Activated T-helper 17 cell treated with anti-CD3 and anti-CD28 coated beads, Interleukin-2, amount 50 U/mL, for 72 hours (primary cell): ENCODE measurements around the gene GNAO1. TPM values are rescaled to one million over a fixed set of nuclear protein-coding genes. Genes with fewer than 3 reads are reported as not detected.

Experiments
- ATAC-seq: fragments of 150-1000 bp; cut with Tn5 transposase; replicated peaks from 2 replicates; pipeline ENCODE4 v1.10.0; 2021; ENCODE audit warnings: mild to moderate bottlenecking, moderate library complexity
- H3K27ac Mint-ChIP-seq: one replicate; pipeline ENCODE4 v1.8.0; 2022; ENCODE audit warnings: mixed read lengths
- H3K27me3 Mint-ChIP-seq: one replicate; pipeline ENCODE4 v1.8.0; 2022; ENCODE audit warnings: mixed read lengths
- H3K36me3 Mint-ChIP-seq: one replicate; pipeline ENCODE4 v1.8.0; 2022; ENCODE audit warnings: low read depth, mild to moderate bottlenecking, mixed read lengths
- H3K4me1 Mint-ChIP-seq: one replicate; pipeline ENCODE4 v1.8.0; 2022; ENCODE audit warnings: mixed read lengths
- H3K4me3 Mint-ChIP-seq: one replicate; pipeline ENCODE4 v1.8.0; 2022; ENCODE audit warnings: mild to moderate bottlenecking, mixed read lengths
- H3K9me3 Mint-ChIP-seq: one replicate; pipeline ENCODE4 v1.8.0; 2022; ENCODE audit warnings: mixed read lengths
- total RNA-seq, 2 donors: library from RNA; stranded (reverse); gene quantifications; one replicate each; pipeline ENCODE4 v1.2.3, GENCODE V29; 2022

GNAO1 gene
- total RNA-seq, 2 donors from 2014 or later = 0.41 to 0.74 TPM

GRCh38 chr16:56320811-56321558 lies 129.7 kb downstream of the GNAO1 start:
- Mint-ChIP-seq H3K9me3 (no peaks in the 10 kb centered on the region), H3K36me3 (no peaks in the 10 kb centered on the region), H3K27me3 (no peaks in the 10 kb centered on the region), H3K4me1 (no peaks in the 10 kb centered on the region), H3K27ac (no peak overlapping the region), H3K4me3 (no peak overlapping the region)
- no peak for ATAC-seq

- Mint-ChIP-seq H3K4me1 (no peaks in the 10 kb centered on the region), H3K27ac (no peak overlapping the region), H3K27me3 (no peaks in the 10 kb centered on the region), H3K36me3 (no peaks in the 10 kb centered on the region), H3K9me3 (no peaks in the 10 kb centered on the region), H3K4me3 (no peak overlapping the region)
- no peak for ATAC-seq
Measured at GRCh38 chr16:56321571-56321970, 130.3 kb downstream of the GNAO1 start.

DNA sequence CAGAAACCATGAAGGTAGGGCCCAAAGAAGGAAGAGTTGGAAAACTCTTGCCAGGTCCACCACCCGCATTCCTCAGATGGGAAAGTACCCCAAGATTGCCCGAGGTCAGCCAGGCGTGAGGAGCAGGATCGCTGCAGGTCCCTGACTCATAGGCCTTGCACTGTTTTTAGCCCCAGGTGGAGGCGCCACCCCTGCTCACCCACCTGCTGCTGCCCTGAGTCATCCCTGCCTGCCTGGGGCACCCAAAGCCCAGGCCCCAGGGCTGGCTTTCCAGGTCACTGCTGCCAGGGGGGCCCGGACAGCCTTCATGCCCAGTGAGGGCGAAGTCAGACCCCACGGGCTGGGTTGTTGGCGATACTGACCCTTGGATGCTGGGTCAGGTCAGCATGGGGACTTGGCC lies 133.1 kb downstream of the GNAO1 start:
- no peaks in the 10 kb centered on the region for H3K9me3 Mint-ChIP-seq
- peak; percentile 21 for ATAC-seq
- no peak overlapping the region for H3K27ac Mint-ChIP-seq
- H3K4me3 Mint-ChIP-seq = no peak overlapping the region
- H3K27me3 Mint-ChIP-seq = no peaks in the 10 kb centered on the region
- no peaks in the 10 kb centered on the region for H3K4me1 Mint-ChIP-seq
- H3K36me3 Mint-ChIP-seq = no peaks in the 10 kb centered on the region

GRCh38 chr16:56325956-56326355 lies 134.7 kb downstream of the GNAO1 start:
- Mint-ChIP-seq H3K27ac (no peak overlapping the region), H3K36me3 (no peaks in the 10 kb centered on the region), H3K4me3 (no peak overlapping the region), H3K9me3 (no peaks in the 10 kb centered on the region), H3K27me3 (no peaks in the 10 kb centered on the region), H3K4me1 (no peaks in the 10 kb centered on the region)
- no peak for ATAC-seq

- no peaks in the 10 kb centered on the region for H3K27me3 Mint-ChIP-seq
- no peaks in the 10 kb centered on the region for H3K4me1 Mint-ChIP-seq
- no peaks in the 10 kb centered on the region for H3K36me3 Mint-ChIP-seq
- no peaks in the 10 kb centered on the region for H3K9me3 Mint-ChIP-seq
- ATAC-seq = no peak
- H3K4me3 Mint-ChIP-seq = no peak overlapping the region
- H3K27ac Mint-ChIP-seq = no peak overlapping the region
Measured at GRCh38 chr16:56327071-56327928, 136.0 kb downstream of the GNAO1 start.

- H3K9me3 Mint-ChIP-seq = no peaks in the 10 kb centered on the region
- H3K27ac Mint-ChIP-seq = no peak overlapping the region
- no peaks in the 10 kb centered on the region for H3K36me3 Mint-ChIP-seq
- no peak for ATAC-seq
- no peaks in the 10 kb centered on the region for H3K27me3 Mint-ChIP-seq
- no peaks in the 10 kb centered on the region for H3K4me1 Mint-ChIP-seq
- H3K4me3 Mint-ChIP-seq = no peak overlapping the region
Measured at GRCh38 chr16:56327929-56328258, 136.6 kb downstream of the GNAO1 start.

DNA sequence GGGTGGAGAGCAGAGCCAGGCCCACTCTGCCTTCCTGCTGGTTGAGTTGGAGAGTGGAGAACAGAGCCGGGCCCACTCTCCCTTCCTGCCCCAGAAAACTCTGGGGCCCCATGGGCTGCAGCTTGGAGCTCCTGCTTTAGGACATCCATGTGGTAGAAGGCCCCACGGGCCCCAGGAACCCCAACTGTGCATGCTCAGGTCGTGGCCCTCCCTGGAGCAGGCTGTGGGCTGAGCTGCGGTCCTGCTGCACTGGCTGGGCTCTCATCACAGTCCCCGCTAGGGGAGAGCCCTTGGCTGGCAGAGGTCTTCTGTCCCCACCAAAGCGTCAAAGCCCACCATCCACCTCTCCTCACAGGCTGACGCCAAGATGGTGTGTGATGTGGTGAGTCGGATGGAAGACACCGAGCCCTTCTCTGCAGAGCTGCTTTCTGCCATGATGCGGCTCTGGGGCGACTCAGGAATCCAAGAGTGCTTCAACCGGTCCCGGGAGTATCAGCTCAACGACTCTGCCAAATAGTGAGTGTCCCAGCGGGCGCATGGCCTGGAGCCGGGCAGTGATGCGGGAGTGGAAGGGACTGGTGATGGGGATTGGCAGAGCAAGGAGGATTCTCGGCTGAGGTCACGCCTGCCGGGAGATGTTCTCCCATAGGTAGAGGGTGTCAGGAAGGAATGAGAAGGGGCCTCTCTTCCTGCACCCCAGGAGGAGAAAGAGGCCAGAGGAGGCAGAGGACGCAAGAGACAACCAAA lies 137.2 kb downstream of the GNAO1 start:
- Mint-ChIP-seq H3K27me3 (no peaks in the 10 kb centered on the region), H3K27ac (no peak overlapping the region), H3K9me3 (no peaks in the 10 kb centered on the region), H3K36me3 (no peaks in the 10 kb centered on the region), H3K4me1 (no peaks in the 10 kb centered on the region), H3K4me3 (no peak overlapping the region)
- ATAC-seq = no peak

GRCh38 chr16:56329887-56330286 lies 138.6 kb downstream of the GNAO1 start:
- no peaks in the 10 kb centered on the region for H3K27me3 Mint-ChIP-seq
- ATAC-seq = no peak
- no peaks in the 10 kb centered on the region for H3K36me3 Mint-ChIP-seq
- no peaks in the 10 kb centered on the region for H3K4me1 Mint-ChIP-seq
- peak overlapping the region; percentile 83 for H3K27ac Mint-ChIP-seq
- no peak overlapping the region for H3K4me3 Mint-ChIP-seq
- no peaks in the 10 kb centered on the region for H3K9me3 Mint-ChIP-seq

- no peak for ATAC-seq
- Mint-ChIP-seq H3K4me1 (no peaks in the 10 kb centered on the region), H3K4me3 (no peak overlapping the region)
Measured at GRCh38 chr16:56330476-56330875, 139.2 kb downstream of the GNAO1 start.

DNA sequence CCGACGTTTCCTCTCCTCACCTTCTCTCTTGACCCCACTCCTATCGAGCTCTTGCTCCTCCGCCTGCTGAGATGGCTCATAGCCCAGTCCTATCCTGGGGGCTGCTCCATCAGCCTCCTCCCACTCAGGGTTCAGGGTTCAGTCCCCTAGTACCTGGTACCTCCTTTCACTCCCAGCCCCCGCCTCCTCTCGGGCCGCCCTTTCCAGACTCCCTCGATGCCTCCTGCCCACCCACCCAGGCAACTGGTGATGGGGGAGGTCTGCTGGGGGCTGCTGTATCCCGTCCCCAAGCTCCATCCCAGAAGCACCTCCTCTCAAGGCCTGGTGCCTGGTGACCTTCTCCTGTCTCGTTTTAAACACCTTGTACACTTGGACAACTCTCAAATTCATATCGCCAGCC lies 140.1 kb downstream of the GNAO1 start:
- Mint-ChIP-seq H3K9me3 (no peaks in the 10 kb centered on the region), H3K4me1 (no peaks in the 10 kb centered on the region), H3K27me3 (no peaks in the 10 kb centered on the region), H3K4me3 (no peak overlapping the region), H3K27ac (peak overlapping the region; percentile 48), H3K36me3 (no peaks in the 10 kb centered on the region)
- no peak for ATAC-seq

More at GRCh38 chr16:56330476-56330875, 139.2 kb downstream of the GNAO1 start:
- Mint-ChIP-seq H3K27me3 (no peaks in the 10 kb centered on the region), H3K9me3 (no peaks in the 10 kb centered on the region), H3K27ac (peak overlapping the region; percentile 83), H3K36me3 (no peaks in the 10 kb centered on the region)

GRCh38 chr16:56331915-56332314 lies 140.6 kb downstream of the GNAO1 start:
- Mint-ChIP-seq H3K4me3 (no peak overlapping the region), H3K27ac (peak overlapping the region; percentile 48), H3K4me1 (no peaks in the 10 kb centered on the region), H3K27me3 (no peaks in the 10 kb centered on the region), H3K9me3 (no peaks in the 10 kb centered on the region), H3K36me3 (no peaks in the 10 kb centered on the region)
- no peak for ATAC-seq

- Mint-ChIP-seq H3K36me3 (no peaks in the 10 kb centered on the region), H3K4me1 (no peaks in the 10 kb centered on the region), H3K27ac (peak overlapping the region; percentile 1), H3K27me3 (no peaks in the 10 kb centered on the region), H3K9me3 (no peaks in the 10 kb centered on the region), H3K4me3 (no peak overlapping the region)
- peak; percentile 60 for ATAC-seq
Measured at GRCh38 chr16:56332464-56333079, 141.3 kb downstream of the GNAO1 start.

GRCh38 chr16:56334761-56335160 lies 143.5 kb downstream of the GNAO1 start:
- ATAC-seq = no peak
- H3K9me3 Mint-ChIP-seq = no peaks in the 10 kb centered on the region
- no peak overlapping the region for H3K4me3 Mint-ChIP-seq
- H3K36me3 Mint-ChIP-seq = no peaks in the 10 kb centered on the region
- no peak overlapping the region for H3K27ac Mint-ChIP-seq
- no peaks in the 10 kb centered on the region for H3K27me3 Mint-ChIP-seq
- no peaks in the 10 kb centered on the region for H3K4me1 Mint-ChIP-seq

- no peaks in the 10 kb centered on the region for H3K4me1 Mint-ChIP-seq
- no peak overlapping the region for H3K27ac Mint-ChIP-seq
- no peak for ATAC-seq
- no peaks in the 10 kb centered on the region for H3K36me3 Mint-ChIP-seq
- no peaks in the 10 kb centered on the region for H3K27me3 Mint-ChIP-seq
- no peaks in the 10 kb centered on the region for H3K9me3 Mint-ChIP-seq
- no peak overlapping the region for H3K4me3 Mint-ChIP-seq
Measured at GRCh38 chr16:56336071-56336688, 144.9 kb downstream of the GNAO1 start.
